ENCODE measurements around the gene DDX19B.

- TF ChIP-seq CTCF (IDR thresholded peaks at IDR 0.05) (no peak), POLR2A (IDR thresholded peaks at IDR 0.05) (no peak)
Observed at GRCh38 chr16:70254965-70255286, 44.1 kb upstream of the DDX19B start.

All from heart left ventricle (tissue), 13 donors.